HCT116 (cell line): ENCODE results near the gene CYP11A1. TPM values are rescaled to one million over a fixed set of nuclear protein-coding genes. Genes with fewer than 3 reads are reported as not detected.

Experiments used
- ATAC-seq: fragments of 200-7000 bp; cut with Tn5 transposase; 2 replicates; pipeline ENCODE4 v1.9.1; 2020; ENCODE audit warnings: mild to moderate bottlenecking, moderate library complexity
- BruUV-seq: library from RNA; stranded (reverse); fragments of 400-500 nt; replicated peaks from 2 replicates; lab custom pipeline; 2021; lab: Mats Ljungman, UMichigan
- CTCF ChIA-PET: fragments of 300-600 bp; sonication (Branson Sonifier 250); formaldehyde crosslinking; loops from one replicate; lab custom pipeline; 2021; ENCODE audit warnings: antibody characterized with exemption; lab: Charles Lee
- POLR2A ChIA-PET: fragments of 300-600, 350-600 bp; sonication (Branson Sonifier 250); formaldehyde crosslinking; loops from one replicate; lab custom pipeline; 2021; ENCODE audit warnings: antibody characterized with exemption; lab: Charles Lee
- RAD21 ChIA-PET, 2 experiments: fragments of 300-600 bp; sonication (Branson Sonifier 250); formaldehyde crosslinking; loops; one replicate each; lab custom pipeline; 2023; ENCODE audit warnings: low total read pairs in 2 of 2; ENCODE audit not compliant: uncharacterized antibody in 2 of 2, unreplicated experiment in 2 of 2, low non-redundant PET in 1 of 2; lab: Charles Lee
- DNase-seq: peaks from one replicate; pipeline ENCODE4 v3.0.0-alpha.2; 2010; ENCODE audit warnings: low read depth, low spot score
- H2AFZ ChIP-seq: fragments of 200-600 bp; shearing (Covaris generic), sonication (generic); 2 replicates; pipeline ENCODE4 v1.6.1; 2017; ENCODE audit warnings: low read depth, mixed run types, mixed read lengths, antibody characterized with exemption, low read length; ENCODE audit not compliant: poor library complexity, severe bottlenecking
- H3K27ac ChIP-seq: 2 replicates; pipeline ENCODE4 v1.5.1; 2012; ENCODE audit warnings: low read depth, low read length
- H3K27me3 ChIP-seq: fragments of 200-600 bp; sonication (generic); 2 replicates; pipeline ENCODE4 v1.6.1; 2016; ENCODE audit warnings: mixed run types, low read length, mixed read lengths; ENCODE audit not compliant: insufficient read depth
- H3K36me3 ChIP-seq, 2 experiments: fragments of 200-500 bp in 1 of 2; fragments of 200-600 bp in 1 of 2; sonication (Bioruptor generic) in 1 of 2; sonication (generic) in 1 of 2; 2 replicates each; pipeline versions ENCODE4 v1.5.1 to v1.6.1; 2014 to 2016; ENCODE audit warnings: low read length in 2 of 2, inconsistent platforms in 1 of 2, mixed read lengths in 1 of 2, mixed run types in 1 of 2; ENCODE audit not compliant: insufficient read depth in 2 of 2, control insufficient read depth in 1 of 2
- H3K4me1 ChIP-seq, 2 experiments: fragments of 200-600 bp in 1 of 2; sonication (generic) in 1 of 2; 2 replicates each; pipeline versions ENCODE4 v1.5.1 to v1.6.1; 2012 to 2017; ENCODE audit warnings: low read length in 2 of 2, inconsistent platforms in 1 of 2, mild to moderate bottlenecking in 1 of 2, mixed read lengths in 1 of 2, mixed run types in 1 of 2, moderate library complexity in 1 of 2; ENCODE audit not compliant: insufficient read depth in 2 of 2, control insufficient read depth in 1 of 2
- H3K4me2 ChIP-seq: fragments of 200-600 bp; sonication (generic); 2 replicates; pipeline ENCODE4 v1.6.1; 2017; ENCODE audit warnings: mixed run types, low read length, mixed read lengths
- H3K4me3 ChIP-seq, 2 experiments: fragments of 200-600 bp in 1 of 2; sonication (generic) in 1 of 2; replicated peaks in 1 of 2; 2 replicates each; pipeline ENCODE4 v1.5.1; 2011 to 2016; ENCODE audit warnings: low read length in 2 of 2, control low read depth in 1 of 2, low read depth in 1 of 2, mild to moderate bottlenecking in 1 of 2, mixed read lengths in 1 of 2, mixed run types in 1 of 2
- H3K79me2 ChIP-seq: fragments of 200-600 bp; sonication (generic); 2 replicates; pipeline ENCODE4 v1.6.1; 2017; ENCODE audit warnings: mild to moderate bottlenecking, mixed run types, low read length, moderate library complexity, mixed read lengths; ENCODE audit not compliant: insufficient read depth
- H3K9ac ChIP-seq: fragments of 200-600 bp; sonication (generic); 2 replicates; pipeline ENCODE4 v1.6.1; 2016; ENCODE audit warnings: low read length, mixed read lengths
- H3K9me2 ChIP-seq: fragments of 200-600 bp; sonication (generic), shearing (Covaris generic); 2 replicates; pipeline ENCODE4 v1.6.1; 2017; ENCODE audit warnings: mixed run types, mild to moderate bottlenecking, moderate library complexity; ENCODE audit not compliant: insufficient read depth
- H3K9me3 ChIP-seq, 2 experiments: fragments of 200-500 bp in 1 of 2; fragments of 200-600 bp in 1 of 2; sonication (Bioruptor generic) in 1 of 2; sonication (generic) in 1 of 2; 2 replicates each; pipeline ENCODE4 v1.6.1; 2014 to 2017; ENCODE audit warnings: low read length in 2 of 2, mixed read lengths in 2 of 2, inconsistent platforms in 1 of 2, low read depth in 1 of 2, mild to moderate bottlenecking in 1 of 2, mixed run types in 1 of 2, moderate library complexity in 1 of 2; ENCODE audit not compliant: control insufficient read depth in 1 of 2, insufficient read depth in 1 of 2
- H4K20me1 ChIP-seq: fragments of 200-600 bp; sonication (generic), shearing (Covaris generic); 2 replicates; pipeline ENCODE4 v1.6.1; 2017; ENCODE audit warnings: mixed run types, mild to moderate bottlenecking, moderate library complexity; ENCODE audit not compliant: insufficient read depth
- CBX3 ChIP-seq: IDR thresholded peaks from 2 replicates; pipeline ENCODE4 v1.6.1; 2012; ENCODE audit warnings: low read depth
- EZH2phosphoT487 ChIP-seq: fragments of 200-600 bp; IDR thresholded peaks from 2 replicates; pipeline ENCODE4 v1.6.1; 2018; ENCODE audit warnings: antibody characterized with exemption, borderline replicate concordance
- YY1 ChIP-seq: IDR thresholded peaks from 2 replicates; pipeline ENCODE4 v1.6.1; 2011; ENCODE audit warnings: low read length, low read depth, moderate library complexity, mild to moderate bottlenecking; ENCODE audit not compliant: insufficient replicate concordance; ENCODE audit errors: extremely low read depth
- ZFX ChIP-seq: fragments of 450-650 bp; IDR thresholded peaks from 2 replicates; pipeline ENCODE4 v1.6.1; 2017
- intact Hi-C: fragments of 100-400 bp; cut with micrococcal nuclease; formaldehyde crosslinking; loops from 2 replicates; pipeline ENCODE4 v1.10.0; 2022
- total RNA-seq: library from RNA; stranded (reverse); gene quantifications from one replicate; pipeline ENCODE4 v1.2.1, GENCODE V29; 2021; ENCODE audit not compliant: unreplicated experiment
- TF ChIP-seq, protein P1 (sequence below), 3 experiments: fragments of 200-600 bp in 1 of 3; sonication (generic) in 1 of 3; IDR thresholded peaks in 2 of 3; conservative IDR thresholded peaks in 1 of 3; 2 replicates each; pipeline ENCODE4 v1.5.1; 2012 to 2017; ENCODE audit warnings: low read depth in 2 of 3, low read length in 2 of 3, antibody characterized with exemption in 1 of 3, borderline replicate concordance in 1 of 3, control low read depth in 1 of 3, mild to moderate bottlenecking in 1 of 3, mixed read lengths in 1 of 3, mixed run types in 1 of 3, moderate library complexity in 1 of 3; ENCODE audit not compliant: insufficient read depth in 1 of 3
- TF ChIP-seq, protein P2 (sequence below): IDR thresholded peaks from 2 replicates; pipeline ENCODE4 v1.6.1; 2011; ENCODE audit warnings: mild to moderate bottlenecking, low read length, moderate library complexity; ENCODE audit not compliant: insufficient replicate concordance; ENCODE audit errors: extremely low read depth

CYP11A1 gene
- total RNA-seq, 1 experiment from 2014 or later: 0.57 TPM

DNA sequence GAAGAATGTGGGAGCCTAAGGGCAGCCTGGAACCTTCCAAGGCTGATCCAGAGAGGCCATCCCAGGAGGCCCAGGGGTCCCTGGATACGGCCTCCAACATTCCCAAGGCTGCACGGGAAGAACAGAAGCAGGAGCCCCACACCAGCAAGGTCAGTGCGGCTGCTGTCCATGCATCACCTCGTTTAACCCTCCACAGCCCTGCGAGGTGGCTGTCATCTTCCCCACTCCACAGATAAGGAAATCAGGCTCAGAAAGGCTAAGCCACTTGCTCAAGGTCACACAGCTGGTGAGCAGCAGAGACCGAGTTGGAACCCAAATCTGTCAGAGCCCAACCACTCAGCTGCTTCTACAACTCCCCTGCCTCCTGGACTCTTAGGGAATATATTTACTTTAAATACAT, 44.7 kb upstream of the CYP11A1 start (continued):
- TF ChIP-seq, protein P1, sequence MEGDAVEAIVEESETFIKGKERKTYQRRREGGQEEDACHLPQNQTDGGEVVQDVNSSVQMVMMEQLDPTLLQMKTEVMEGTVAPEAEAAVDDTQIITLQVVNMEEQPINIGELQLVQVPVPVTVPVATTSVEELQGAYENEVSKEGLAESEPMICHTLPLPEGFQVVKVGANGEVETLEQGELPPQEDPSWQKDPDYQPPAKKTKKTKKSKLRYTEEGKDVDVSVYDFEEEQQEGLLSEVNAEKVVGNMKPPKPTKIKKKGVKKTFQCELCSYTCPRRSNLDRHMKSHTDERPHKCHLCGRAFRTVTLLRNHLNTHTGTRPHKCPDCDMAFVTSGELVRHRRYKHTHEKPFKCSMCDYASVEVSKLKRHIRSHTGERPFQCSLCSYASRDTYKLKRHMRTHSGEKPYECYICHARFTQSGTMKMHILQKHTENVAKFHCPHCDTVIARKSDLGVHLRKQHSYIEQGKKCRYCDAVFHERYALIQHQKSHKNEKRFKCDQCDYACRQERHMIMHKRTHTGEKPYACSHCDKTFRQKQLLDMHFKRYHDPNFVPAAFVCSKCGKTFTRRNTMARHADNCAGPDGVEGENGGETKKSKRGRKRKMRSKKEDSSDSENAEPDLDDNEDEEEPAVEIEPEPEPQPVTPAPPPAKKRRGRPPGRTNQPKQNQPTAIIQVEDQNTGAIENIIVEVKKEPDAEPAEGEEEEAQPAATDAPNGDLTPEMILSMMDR (IDR thresholded peaks at IDR 0.05 in 2 of 3, conservative IDR thresholded peaks at IDR 0.05 in 1 of 3; ENCODE audit: borderline replicate concordance in 1 of 3, insufficient read depth in 1 of 3, low read depth in 2 of 3, low read length in 2 of 3): no peak
- TF ChIP-seq CBX3: no peak
- TF ChIP-seq YY1: no peak
- TF ChIP-seq, all 23 proteins: peak for 0

DNA sequence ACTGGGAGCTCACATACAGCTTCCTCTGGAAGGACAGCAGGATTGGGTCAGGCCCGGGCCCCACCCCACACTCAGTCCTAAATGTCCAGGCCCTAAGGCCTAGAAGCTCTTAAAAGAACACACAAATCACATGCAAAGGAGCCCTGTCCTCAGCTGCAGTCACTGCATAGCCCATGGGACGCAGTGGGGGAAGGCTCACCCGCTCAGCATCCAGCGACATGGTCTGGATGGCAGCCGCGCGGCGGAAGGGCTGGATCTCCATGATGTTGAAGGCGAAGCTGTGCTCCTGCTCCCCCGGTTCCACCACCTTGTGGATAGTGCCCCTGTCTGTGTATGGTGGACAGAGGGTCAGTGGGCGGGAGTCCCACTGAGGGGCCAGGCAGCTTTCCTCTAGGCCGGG, 44.2 kb upstream of the CYP11A1 start:
- POLR2A ChIA-PET: no interaction called here

More for the DNA sequence above, 44.2 kb upstream of the CYP11A1 start:
- Histone ChIP-seq H3K9me3 (no peaks in the 10 kb centered on the region), H3K27me3 (no peaks in the 10 kb centered on the region), H3K27ac (no peak overlapping the region), H3K4me3 (no peak overlapping the region), H3K4me1 (peaks cover 14 to 28% of the 10 kb centered on the region in 2 experiments), H3K36me3 (peaks cover 0 to 36% of the 10 kb centered on the region in 2 experiments; a peak in 2 of 4 replicates), H3K4me2 (no peak overlapping the region), H4K20me1 (no peaks in the 10 kb centered on the region), H3K9me2 (no peaks in the 10 kb centered on the region), H2AFZ (no peak overlapping the region), H3K79me2 (no peaks in the 10 kb centered on the region; the same call in 1 of the 2 replicates), H3K9ac (no peak overlapping the region)
- CTCF ChIA-PET: no interaction called here
- TF ChIP-seq, protein P2, sequence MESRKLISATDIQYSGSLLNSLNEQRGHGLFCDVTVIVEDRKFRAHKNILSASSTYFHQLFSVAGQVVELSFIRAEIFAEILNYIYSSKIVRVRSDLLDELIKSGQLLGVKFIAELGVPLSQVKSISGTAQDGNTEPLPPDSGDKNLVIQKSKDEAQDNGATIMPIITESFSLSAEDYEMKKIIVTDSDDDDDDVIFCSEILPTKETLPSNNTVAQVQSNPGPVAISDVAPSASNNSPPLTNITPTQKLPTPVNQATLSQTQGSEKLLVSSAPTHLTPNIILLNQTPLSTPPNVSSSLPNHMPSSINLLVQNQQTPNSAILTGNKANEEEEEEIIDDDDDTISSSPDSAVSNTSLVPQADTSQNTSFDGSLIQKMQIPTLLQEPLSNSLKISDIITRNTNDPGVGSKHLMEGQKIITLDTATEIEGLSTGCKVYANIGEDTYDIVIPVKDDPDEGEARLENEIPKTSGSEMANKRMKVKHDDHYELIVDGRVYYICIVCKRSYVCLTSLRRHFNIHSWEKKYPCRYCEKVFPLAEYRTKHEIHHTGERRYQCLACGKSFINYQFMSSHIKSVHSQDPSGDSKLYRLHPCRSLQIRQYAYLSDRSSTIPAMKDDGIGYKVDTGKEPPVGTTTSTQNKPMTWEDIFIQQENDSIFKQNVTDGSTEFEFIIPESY: no peak
- TF ChIP-seq EZH2phosphoT487 (no peak), YY1 (no peak), CBX3 (no peak), ZFX (no peak)
- no peak for DNase-seq
- intact Hi-C loops: no loop called here
- BruUV-seq: no TSS peak
- ATAC-seq: no peak
- RAD21 ChIA-PET: no interaction called here
